Activated T-cell treated with anti-CD3 and anti-CD28 coated beads for 24 hours (primary cell): ENCODE results near the gene APOL3.
A peak's percentile ranks its signal among the peaks of the same experiment; 100 is the strongest.
"Not testable (repeated sequence)": the region's sequence is repeated elsewhere in the genome, so short reads cannot be mapped to it uniquely, and the experiment has no call there.

ENCODE experiments used
- DNase-seq: peaks from one replicate; pipeline ENCODE4 v3.0.0-alpha.2; 2020; ENCODE audit warnings: low read depth

APOL3 gene, protein sequence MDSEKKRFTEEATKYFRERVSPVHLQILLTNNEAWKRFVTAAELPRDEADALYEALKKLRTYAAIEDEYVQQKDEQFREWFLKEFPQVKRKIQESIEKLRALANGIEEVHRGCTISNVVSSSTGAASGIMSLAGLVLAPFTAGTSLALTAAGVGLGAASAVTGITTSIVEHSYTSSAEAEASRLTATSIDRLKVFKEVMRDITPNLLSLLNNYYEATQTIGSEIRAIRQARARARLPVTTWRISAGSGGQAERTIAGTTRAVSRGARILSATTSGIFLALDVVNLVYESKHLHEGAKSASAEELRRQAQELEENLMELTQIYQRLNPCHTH

DNA sequence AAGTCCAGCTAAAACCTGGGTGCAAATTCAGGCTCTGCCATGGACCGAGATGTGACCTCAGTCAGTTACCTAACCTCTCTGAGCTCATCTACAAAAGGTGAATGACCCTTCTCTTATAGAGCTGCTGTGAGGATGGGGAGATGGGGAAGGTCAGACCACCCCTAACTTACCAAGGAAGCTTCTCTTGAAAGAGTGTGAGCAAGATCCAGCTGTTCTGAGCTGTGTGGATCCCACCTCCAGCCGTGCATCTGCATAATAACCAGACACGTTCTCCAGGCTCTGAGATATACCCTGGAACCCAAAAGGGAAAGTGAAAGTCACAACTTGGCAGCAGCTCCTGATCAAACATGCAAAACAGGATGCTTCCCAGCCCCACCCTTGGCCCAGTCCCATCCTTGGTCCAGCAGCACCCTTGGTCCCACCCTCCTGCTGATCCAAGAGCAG, at the start of gene APOL3:
Gene APOL3, minus strand, starts transcription at position 257 of the 444 bp plus-strand sequence. CDS start 11,700 bp downstream, outside the sequence.
- no peak for DNase-seq

DNA sequence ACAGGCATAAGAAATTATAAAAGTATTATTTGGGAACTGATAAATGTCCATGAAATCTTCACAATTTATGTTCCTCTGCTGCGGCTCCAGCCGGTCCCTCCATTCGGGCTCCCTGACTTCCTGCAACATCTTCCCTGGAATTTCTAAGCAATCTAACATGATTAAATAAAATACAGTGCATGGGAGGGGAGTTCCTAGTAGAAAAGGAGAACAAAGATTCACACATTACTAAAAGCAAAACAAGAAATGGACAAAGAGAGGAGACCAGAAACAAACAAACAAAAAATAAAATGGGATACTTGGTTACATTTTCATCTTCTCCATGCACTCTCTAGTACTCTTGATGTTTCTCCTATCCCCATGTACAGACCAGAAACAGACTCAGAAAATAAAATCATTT, 49.7 kb upstream of the APOL3 start:
- no peak for DNase-seq

DNA sequence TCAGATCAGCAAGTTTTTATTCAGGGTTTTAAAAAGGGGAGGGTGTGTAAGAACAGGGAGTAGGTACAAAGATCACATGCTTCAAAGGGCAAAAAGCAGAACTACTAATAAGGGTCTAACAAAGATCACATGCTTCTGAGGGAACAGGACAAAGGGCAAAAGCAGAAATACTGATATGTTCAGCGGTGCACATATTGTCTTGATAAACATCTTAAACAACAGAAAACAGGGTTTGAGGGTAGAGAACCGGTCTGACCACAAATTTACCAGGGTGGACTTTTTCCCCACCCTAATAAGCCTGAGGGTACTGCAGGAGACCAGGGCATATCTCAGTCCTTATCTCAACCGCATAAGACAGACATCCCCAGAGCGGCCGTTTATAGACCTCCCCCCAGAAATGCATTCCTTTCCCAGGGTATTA, 48.9 kb upstream of the APOL3 start:
- not testable (repeated sequence) for DNase-seq

DNA sequence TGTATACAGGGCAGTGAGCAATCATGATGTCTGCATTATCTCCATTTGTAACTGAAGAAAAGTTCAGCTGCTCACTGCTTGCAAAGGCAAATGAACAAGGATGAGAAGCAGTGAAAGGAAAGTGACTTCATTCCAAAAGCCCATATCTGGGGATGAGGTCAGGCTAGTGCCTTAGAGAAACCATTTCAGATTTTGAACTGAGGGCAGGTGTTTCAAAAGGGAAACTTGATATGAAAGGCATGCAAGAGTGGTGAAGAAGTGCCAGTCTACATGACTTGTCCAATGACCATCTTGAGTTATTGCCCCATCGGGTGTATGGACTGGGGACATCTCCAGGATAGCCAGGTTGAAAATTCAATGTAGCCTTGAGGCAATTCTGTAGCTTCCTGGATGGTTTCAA, 48.4 kb upstream of the APOL3 start:
- no peak for DNase-seq

DNA sequence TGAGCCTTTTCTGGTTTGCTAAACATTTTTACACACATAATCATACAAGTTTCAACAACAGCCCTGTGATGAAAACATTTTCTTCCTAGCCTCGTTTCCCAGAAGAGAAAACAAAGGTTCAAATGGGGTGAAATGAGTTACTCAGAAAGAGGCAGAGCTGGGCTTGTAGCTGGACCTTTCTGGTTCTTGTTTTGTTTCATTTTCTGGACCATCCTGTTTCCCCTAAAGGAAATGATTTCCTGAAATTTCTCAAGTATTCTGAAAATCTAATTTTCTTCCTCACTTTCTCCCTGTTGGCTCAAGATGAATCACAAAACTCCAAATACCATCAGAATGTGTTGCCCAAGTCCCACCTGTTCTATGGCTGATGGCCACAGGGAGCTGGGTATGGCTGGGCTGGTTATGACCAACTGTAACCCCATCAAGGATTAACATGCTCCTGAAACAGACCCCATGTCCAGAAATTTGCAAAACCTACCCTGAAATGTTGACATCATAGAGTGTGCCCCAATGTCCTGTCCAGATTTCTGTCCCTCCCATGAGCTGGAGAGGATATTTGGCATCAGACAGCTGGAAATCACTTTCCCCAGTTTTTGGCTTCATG, 47.7 kb upstream of the APOL3 start:
- DNase-seq, result no peak

DNA sequence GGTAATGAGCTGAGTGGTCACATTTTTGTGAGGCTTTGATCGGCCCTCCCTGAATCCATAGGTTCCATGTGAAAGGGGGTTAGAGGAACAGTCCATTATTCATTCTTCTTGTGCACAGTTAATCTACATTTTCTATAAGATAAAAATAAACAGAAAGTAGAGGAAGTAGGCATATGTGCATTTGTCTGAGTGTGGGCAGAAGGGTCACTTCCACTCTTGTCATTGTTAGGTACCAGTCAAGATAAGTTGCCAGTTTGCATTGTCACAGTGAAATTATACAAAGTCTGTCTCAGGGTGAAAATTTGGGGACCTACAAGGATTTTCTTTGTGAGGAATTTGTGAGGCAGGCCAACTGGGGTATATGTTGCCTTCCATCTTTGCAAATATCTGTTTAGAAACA, 45.7 kb upstream of the APOL3 start:
- DNase-seq, result no peak

DNA sequence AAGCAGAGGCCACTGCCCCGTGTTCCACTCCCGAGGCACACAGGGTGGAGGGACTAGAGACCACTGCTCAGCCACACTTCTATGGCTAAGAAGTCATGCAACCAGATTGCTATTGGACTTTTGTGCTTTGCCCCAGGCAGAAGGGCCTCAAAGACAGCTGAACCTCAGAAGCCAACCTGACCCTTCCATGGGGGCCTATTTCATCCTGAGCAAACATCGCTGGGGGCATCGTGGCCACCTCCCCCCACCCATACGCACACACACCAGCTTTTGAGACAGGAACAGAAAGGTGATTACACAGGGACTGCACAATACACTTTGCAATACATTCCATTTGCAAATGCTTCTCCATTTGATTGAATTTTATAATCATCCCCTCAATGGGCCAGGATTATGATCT, 45.0 kb upstream of the APOL3 start:
- DNase-seq, result not testable (repeated sequence)

DNA sequence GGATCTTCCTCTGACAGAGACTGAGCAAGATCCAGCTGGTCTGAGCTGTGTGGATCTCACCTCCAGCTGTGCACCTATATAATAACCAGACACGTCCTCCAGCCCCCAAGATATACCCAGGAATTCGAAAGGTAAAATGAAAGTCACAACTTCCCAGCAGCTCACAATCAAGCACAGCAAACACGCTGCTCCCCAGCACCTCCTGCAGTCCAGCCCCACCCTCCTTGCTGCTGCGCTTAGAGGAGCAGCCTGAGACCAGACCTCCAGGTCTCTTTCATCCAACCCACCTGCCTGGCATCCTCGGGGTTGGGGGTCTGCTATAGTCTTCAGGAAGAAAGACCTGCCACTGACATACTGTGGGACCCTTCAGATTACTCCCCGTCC, 44.1 kb upstream of the APOL3 start:
- no peak for DNase-seq

DNA sequence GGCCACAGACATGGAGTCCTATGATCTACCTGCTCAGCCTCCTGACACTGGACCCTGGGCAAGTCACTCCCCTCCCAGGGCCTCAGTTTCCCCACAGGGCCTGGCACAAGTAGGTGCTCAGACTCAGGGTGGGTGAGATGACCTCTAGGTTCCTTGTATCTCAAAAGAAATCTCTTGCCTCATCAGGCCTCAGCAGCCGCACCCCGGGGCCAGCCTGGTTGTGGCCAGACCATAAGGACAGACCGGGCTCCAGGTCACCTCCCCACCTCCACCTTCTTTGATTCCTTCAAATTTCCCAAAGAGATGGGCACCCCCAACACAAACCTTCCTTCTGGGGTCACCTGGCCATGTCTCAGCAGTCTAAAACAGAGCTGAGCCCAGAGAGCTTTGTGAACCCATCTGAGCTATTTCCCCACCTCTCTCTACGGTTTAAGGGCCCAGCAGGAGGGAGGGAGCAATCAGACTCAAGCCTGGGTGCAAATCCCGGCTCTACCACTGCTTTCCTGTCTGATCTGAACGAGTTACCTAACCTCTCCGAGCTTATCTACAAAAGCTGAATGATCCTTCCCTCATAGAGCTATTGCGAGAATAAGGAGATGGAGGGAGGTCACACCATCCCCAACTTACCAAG, 43.6 kb upstream of the APOL3 start:
- DNase-seq, result no peak

DNA sequence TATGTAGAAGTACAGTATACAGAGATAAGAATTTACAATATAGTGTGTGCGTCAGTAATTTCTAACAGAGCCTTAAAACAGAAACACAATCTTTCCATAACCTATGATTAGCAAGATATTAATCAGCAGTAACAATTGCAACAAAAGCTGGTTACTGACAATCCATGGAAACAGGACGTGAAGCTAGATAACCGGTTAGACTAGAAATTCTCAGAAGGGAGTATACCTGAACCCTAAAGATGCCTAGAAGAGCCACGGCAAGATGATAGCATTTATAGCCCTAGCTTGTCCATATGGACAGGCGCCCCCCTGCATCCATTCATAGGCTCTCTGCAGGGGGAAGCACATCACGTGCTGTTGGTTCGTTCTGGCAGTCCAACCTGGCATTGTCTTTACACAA, 42.9 kb upstream of the APOL3 start:
- DNase-seq, result not testable (repeated sequence)

DNA sequence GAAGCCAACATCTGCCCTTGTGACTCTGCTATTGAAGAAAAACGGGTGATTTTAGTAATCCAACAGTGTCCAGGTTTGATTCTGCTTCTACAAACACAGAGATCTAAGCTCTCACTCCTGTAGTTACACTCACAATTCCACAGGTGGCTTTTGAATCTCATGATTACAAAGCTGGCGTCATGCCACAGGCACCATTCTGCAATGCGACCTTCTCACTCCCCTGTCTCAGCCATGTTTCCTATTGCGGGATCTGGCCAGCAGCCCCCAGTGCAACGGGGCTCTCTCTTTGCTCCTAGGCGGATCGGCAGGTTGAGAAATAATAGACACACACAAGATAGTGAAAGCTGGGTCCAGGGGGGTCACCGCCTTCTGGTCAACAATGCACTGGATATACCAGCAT, 42.4 kb upstream of the APOL3 start:
- DNase-seq, result not testable (repeated sequence)

DNA sequence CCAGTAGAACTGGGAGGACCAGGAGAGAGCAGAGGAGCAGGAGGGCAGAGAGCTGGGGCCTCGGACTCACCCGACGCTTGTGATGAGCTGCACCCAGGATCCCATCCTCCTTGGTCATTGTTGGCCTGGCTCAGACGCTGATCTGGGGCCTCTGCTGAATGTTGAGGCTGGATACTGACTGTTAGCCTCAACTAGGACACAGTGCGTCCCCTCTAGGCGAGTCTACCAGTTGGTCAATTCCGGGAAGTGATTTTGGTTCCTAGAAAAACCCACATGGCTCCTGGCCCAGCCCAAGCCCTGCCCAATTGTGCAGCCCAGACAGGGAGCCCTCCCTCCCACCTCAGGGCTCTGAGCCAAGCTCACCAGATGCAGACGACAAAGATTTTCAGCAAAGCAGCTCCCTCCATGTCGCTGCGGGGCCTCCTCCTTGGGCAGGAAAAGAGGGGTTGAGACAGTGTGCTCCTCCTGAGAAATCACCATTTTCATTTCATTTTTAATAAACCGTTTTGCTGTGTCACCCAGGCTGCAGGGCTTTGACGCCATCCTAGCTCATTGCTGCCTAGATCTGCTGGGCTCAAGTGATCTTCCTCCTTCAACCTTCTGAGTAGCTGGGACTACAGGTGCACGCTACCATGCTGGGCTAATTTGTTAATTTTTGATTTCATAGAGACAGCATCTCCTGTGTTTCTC, 41.2 kb upstream of the APOL3 start, which contains the start of gene APOL4:
Gene APOL4, minus strand, starts transcription at position 180 of the 690 bp plus-strand sequence. Its CDS starts 75 bp downstream, at position 105.
- no peak for DNase-seq

DNA sequence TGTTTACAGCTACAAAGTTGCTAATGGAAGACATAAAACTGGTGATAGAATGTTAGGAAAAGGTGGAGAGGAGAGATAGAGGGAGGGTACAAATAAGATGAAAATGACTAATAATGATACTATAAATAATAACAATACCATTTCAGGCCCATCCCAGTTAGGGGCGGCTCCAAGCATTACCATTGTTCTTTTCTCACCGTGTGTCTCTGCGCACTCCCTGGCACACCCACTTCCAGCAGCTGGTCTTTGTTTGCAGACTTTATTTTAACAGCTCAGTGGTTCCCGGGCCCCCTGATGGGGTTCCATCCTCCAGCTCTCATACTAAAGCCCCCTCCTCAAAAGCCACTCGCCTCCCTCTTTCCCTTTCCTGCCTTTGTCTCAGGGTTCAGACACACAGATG, 40.5 kb upstream of the APOL3 start:
- DNase-seq, result not testable (repeated sequence)

DNA sequence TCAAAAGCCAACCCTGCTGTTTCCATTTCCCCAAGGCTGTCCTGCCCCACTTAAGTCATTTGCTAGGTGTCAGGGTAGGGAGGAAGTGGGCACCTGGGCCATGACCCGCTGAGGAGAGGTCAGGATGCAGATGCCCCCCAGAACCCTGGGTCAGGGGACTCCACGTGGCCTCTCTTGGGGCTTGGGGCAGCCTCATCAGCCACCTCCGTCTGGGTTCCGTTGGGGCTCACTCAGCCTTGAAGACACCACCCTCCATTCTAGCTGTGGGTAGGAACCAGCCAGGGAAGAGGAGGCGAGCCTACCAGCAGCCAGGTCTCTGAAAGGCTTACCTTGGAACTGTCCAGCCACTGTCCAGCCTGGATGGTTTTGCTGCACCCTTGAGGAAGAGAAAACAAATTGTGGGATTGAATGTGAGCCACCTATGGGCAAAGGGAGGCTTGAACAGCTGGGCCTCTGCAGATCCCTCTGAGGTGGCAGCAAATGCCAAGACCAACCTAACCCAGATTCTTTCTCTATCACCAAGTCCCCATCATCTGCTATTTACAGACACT, 38.5 kb upstream of the APOL3 start:
- no peak for DNase-seq

DNA sequence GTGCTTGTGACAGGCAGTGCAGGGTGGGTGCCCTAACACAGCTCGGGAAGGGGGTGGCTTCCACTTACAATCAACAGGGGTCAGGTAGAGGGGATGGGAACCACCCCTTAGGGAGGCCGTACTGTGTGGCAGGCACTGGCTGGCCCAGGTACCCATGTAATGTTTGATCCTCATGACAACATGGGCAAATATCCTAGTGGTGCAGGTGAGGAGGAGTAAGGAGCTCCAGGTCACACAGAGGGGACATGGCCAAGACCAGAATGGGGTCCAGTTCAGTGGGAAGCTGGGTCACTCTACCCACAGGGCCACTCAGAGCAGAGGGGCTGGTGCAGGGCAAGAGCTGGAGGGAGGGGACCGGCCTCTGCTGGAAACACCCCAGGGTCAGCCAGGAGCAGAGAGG, 38.0 kb upstream of the APOL3 start:
- no peak for DNase-seq

DNA sequence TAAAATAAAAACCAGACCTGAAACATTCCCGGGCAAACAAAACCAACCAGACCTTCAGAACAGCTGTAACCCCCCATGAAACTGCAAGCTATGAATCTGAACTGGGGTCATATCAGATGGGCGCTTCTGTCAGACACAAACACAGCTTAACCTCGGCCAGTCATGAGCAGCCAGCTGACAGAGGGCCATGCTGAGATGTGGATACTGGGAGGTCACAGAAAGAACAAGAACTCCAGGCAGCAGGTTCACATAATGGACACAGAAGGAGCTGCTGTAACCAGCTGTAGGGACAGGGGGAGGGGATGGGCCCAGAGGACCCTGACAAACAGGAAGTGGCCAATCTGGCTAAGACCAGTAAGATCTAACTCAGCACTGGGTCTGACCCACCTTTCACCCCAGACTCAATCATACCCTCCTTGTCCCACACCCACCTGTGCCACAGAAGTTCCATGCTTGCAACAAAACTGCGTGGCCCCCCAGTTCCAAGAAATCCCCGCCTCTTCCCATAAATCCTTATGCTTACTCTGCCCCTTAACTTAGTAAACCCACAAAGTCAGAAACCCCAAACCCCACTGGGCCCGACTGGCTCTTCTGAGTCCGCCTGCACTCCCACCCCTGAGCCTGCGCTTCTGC, 37.1 kb upstream of the APOL3 start:
- no peak for DNase-seq

DNA sequence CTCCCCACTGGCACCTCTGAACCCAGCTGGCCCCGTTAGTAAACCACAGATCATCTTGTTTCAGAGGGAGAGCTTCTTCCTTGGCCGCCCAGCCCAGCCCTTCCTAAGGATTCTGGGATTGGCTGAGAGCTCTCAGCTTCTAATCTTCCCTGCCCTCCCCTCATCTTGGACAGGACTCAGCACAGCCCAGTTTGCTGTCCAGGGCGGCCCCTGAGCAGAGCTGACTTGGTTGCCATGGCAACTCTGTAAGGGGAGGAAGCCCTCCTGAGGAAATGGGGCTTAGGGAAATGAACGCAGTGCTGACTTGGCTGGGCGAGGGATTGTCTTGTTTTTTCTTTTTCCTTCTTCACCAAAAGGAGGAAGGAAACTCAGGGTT, 36.5 kb upstream of the APOL3 start:
- DNase-seq, result no peak

DNA sequence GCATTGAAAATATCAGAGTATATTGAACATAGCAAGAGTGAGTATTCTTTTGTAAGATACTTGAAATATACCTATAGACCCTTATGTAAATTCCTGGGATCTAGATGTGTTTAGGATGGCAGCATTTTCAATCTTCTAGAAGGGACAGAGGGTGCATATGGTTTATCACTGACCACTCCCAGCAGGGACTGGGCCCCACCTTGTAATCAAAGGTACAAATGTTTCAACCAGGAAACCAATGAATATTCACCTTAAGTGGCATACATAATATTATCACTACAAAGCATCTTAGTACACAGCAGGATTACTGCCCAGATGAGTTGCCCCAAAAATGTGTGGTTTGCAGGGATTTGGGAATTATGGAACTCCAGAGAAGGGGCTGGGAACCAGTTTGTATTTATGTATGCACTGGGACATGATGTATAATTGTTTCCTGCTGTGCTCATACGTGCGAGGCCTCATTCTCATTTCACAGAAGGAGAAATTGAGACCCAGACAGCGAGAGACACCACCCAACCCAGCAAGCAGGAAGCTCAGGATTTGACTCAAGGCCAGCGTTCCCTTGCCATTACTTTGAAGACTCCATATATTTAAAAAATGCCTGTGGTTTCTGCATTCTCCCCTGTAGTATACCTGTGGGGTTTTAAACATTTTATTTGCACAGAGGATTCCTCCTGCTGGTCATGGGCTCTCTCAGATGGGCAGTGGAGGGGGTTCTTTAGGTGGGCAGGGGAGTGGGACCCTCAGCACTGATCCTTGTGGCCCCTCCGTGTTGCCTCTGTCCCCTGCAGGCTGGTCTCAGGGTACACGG, 35.9 kb upstream of the APOL3 start:
- no peak for DNase-seq

DNA sequence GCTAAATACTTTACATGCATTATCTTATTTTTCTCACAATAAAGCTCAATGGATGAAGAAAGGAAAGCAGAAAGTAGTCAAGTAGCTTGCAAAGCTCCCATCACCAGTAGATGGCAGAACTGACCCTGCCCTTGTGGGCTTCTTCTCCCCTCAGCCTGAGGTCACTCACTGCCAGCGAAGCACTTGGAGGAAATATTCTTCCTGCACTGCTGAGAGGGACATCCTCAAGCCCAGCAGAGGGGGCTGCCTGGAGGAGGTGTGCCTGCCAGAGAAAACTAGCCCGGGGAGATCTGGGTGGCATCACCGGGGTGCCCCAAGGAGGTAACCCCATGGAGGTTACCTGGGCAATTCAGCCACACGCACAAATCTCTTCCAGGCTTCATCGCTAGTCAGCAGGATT, 34.4 kb upstream of the APOL3 start:
- DNase-seq, result peak; percentile 24

DNA sequence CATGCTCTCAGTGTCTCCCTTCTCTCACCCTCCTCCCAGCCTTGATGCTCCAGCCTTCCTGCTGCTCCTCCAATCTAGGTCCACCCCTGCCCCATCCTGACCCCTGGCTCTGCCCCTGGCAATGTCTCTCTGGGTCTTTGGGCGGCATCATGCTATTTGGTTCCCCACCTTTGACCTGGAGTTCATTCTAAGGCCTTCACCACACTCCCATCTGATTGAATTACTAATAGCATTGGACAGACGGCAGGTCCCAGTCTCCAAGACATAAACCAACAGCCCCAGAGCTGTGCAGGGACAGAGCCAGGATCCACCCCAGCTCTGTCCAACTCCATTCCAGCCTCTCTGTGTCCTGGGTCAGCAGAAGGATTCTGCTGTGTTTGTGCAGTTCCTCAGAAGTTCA, 33.8 kb upstream of the APOL3 start:
- no peak for DNase-seq

DNA sequence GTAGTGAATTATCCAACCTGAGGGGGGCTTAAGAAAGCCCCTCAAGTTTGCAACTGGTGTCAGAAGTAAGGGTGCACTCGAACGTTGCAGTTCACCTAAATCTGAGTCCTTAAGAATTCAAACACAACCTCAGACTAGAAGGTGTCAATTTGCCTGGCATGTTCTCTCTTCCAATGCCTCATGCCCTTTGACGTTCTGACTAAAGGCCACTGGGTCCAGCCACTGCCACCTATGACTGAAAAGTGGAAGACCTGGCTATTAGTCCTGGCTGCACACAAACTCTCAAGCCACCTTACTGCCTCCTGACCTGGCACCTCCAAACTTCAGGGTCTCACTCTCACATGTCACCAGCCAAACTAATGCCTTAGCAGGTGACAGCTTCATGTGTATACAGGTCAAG, 33.0 kb upstream of the APOL3 start:
- DNase-seq, result no peak
